Astrocyte of the spinal cord (primary cell): ENCODE data around the gene ZNF287.

ENCODE experiments used
- DNase-seq: peaks from one replicate; pipeline ENCODE4 v3.0.0; 2011; ENCODE audit warnings: low read depth, low spot score
- H3K4me3 ChIP-seq: 2 replicates; pipeline ENCODE4 v1.5.1; 2011; ENCODE audit warnings: low read depth, mild to moderate bottlenecking, low read length, moderate library complexity
- in situ Hi-C: cut with HindIII; loops from 2 replicates; pipeline ENCODE4 v1.10.0; 2017; ENCODE audit warnings: low sequenced_read_pairs
- TF ChIP-seq, protein P1 (sequence below): IDR thresholded peaks from 2 replicates; pipeline ENCODE4 v1.5.1; 2012; ENCODE audit warnings: low read depth, mild to moderate bottlenecking, low read length, inconsistent platforms

ZNF287 gene

GRCh38 chr17:16568541-16569357, at the start of gene ZNF287:
TSS of gene ZNF287 (minus strand) at chr17:16569204. CDS start at chr17:16567731, 1,473 bp downstream.
- in situ Hi-C loops, result no loop called here
- H3K4me3 ChIP-seq, result peak within 1 kb of the TSS; percentile 70
- TF ChIP-seq, protein P1, sequence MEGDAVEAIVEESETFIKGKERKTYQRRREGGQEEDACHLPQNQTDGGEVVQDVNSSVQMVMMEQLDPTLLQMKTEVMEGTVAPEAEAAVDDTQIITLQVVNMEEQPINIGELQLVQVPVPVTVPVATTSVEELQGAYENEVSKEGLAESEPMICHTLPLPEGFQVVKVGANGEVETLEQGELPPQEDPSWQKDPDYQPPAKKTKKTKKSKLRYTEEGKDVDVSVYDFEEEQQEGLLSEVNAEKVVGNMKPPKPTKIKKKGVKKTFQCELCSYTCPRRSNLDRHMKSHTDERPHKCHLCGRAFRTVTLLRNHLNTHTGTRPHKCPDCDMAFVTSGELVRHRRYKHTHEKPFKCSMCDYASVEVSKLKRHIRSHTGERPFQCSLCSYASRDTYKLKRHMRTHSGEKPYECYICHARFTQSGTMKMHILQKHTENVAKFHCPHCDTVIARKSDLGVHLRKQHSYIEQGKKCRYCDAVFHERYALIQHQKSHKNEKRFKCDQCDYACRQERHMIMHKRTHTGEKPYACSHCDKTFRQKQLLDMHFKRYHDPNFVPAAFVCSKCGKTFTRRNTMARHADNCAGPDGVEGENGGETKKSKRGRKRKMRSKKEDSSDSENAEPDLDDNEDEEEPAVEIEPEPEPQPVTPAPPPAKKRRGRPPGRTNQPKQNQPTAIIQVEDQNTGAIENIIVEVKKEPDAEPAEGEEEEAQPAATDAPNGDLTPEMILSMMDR, result no peak
- peak; percentile 87 for DNase-seq

- TF ChIP-seq, protein P1, result no peak
- in situ Hi-C loops, result no loop called here
- DNase-seq, result no peak
- no peak overlapping the region for H3K4me3 ChIP-seq
These were observed 48.6 kb upstream of the ZNF287 start for GRCh38 chr17:16617481-16618060.

GRCh38 chr17:16599537-16599936, 30.5 kb upstream of the ZNF287 start:
- no peak for DNase-seq
- H3K4me3 ChIP-seq, result no peak overlapping the region
- TF ChIP-seq, protein P1, result no peak
- in situ Hi-C loops, result no loop called here

- DNase-seq, result no peak
- in situ Hi-C loops, result no loop called here
- TF ChIP-seq, protein P1, result no peak
- no peak overlapping the region for H3K4me3 ChIP-seq
These were observed 24.5 kb upstream of the ZNF287 start for GRCh38 chr17:16593356-16594102.

- peak; percentile 85 for DNase-seq
- H3K4me3 ChIP-seq, result peak overlapping the region; percentile 61
- in situ Hi-C loops, result no loop called here
- TF ChIP-seq, protein P1, result peak; percentile 100
These were observed 20.3 kb upstream of the ZNF287 start for GRCh38 chr17:16589097-16589969.

DNA sequence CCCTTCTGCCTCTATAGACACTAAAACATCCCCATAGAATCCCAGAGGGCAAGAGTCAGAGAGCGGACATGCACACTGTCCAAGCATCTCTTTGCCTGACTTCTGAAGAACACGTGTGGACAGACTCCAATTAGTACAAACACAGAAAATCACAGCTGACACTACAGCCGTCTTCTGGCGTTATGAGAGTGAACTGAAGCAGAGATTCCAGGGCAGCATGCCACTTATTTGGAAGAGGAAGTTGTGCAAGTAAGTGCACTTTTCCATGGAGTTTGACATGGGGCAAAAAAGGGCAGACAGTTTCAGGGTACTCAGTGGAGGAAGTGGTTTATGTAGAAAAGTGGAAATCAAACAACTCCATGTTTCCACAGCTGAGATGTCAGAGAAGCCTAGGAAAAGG, 16.8 kb upstream of the ZNF287 start:
- TF ChIP-seq, protein P1, result no peak
- no peak for DNase-seq
- in situ Hi-C loops, result no loop called here
- no peak overlapping the region for H3K4me3 ChIP-seq
